GM19023 (cell line): ENCODE results near the gene FOXN3.

Source experiments
- ATAC-seq: cut with Tn5 transposase; IDR thresholded peaks from one replicate; pipeline ENCODE4 v1.9.1; 2021; ENCODE audit warnings: mild to moderate bottlenecking, moderate library complexity; ENCODE audit not compliant: unreplicated experiment

FOXN3 gene

DNA sequence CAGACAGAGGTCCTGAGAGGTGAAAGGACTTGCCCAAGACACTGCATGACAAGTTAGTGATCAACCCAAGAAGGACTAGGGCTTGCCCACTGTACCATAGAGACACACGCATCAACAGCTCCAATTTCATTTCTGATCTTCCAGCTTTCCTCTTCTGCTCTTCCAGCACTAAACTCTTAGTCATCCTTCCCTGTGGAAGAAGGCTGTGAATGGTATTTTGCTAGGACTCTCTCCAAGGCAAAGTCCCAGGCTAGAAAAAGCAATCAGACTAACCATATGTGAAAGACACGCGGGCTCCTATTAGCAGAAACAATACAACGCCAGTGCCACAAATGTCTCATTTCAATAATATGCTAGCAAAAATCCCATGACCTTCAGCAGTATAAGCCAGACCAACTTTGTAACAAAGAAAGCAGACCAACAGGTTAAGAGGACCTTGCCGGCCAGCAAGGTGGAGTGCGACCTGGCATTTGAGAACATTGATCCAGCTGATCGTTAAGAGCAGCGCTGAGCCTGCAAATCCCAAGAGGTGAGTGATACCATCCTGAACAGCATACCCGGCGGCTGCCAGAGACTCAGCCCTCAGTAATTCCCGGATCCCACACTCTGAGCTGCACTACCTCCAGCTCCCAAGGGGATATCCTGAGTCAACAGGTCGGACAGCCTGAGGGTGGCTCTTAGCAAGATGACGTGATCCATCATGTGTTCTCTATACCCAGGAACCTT is 132.5 kb downstream of the FOXN3 start:
- no peak for ATAC-seq

DNA sequence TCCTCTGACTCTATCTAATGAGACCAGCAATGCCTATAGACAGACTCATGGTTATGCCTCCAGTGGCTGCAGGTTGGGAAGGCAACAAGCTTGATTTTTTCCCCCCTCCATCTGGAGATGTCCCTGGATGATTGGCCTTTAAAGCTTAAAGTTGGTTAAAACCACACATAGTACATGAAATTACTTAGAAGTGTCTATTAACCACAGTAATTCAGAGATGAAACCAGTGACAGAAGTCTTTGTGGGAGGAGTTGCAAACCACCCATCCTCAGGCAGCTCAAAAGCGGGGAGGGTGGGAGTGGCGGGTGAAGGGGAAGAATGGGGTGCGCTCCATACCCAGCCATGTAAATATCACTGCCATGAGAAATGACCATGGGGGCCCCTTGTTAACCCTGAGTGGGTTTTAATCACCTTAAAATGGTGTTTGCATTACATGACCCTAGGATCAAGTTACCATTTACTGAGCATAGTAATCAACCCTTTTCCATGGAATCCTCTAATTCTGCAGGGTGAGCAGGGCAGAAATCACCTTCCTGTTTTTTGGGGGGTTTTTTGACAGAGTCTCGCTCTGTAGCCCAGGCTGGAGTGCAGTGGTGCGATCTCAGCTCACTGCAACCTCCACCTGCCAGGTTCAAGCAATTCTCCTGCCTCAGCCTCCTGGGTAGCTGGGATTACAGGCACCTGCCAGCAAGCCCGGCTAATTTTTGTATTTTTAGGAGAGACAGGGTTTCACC is 133.5 kb downstream of the FOXN3 start:
- no peak for ATAC-seq

DNA sequence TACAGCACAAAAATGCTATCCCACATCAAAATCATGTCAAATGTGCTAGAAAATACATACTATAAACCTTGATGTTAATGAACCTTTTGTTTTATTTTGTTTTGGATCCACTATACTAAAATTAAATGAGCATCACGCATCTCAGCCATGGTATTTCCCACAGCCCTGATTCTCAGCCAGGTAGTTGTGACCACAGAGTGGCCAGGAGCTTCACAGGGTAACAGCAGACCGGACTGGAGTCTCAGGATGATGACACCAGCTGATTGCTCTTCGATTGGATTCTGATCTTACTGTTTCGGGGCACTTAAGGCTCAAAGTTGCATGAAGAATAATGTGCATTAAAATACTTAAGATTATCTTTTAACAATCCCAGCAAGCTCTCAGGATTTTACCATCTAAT is 134.8 kb downstream of the FOXN3 start:
- no peak for ATAC-seq

GRCh38 chr14:89280600-89280999 is 136.4 kb downstream of the FOXN3 start:
- no peak for ATAC-seq

DNA sequence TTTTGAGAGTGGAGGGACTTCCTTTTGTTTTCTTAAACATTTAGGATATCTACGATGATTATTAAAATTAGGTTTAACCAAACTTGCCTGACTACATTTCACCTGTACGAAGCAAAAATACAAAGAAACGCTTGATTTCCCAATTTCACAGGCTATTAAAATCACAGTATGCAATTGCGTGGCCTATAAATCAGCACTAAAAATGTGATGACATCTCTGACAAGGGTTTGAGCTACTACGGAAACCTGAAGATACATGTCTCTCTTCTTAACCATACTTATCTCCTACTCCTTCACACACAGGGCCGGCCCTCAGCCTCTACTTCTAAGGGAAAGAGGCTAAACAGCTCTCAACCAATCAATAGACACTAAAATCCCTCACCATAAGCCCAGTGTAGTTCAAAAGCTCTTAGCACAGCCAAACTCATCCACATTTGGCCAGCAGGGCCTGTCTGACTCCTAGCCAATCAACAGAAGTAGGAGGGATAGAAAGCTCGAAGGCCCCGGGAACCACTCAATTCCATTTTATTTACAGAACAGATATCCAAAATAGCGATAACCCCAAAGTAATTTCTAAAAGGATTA is 137.3 kb downstream of the FOXN3 start:
- no peak for ATAC-seq

GRCh38 chr14:89277203-89277602 is 139.8 kb downstream of the FOXN3 start:
- no peak for ATAC-seq

- peak; percentile 95 for ATAC-seq
Measured at GRCh38 chr14:89276424-89276975, 140.5 kb downstream of the FOXN3 start.

GRCh38 chr14:89270439-89271227 is 146.4 kb downstream of the FOXN3 start:
- peak; percentile 47 for ATAC-seq

DNA sequence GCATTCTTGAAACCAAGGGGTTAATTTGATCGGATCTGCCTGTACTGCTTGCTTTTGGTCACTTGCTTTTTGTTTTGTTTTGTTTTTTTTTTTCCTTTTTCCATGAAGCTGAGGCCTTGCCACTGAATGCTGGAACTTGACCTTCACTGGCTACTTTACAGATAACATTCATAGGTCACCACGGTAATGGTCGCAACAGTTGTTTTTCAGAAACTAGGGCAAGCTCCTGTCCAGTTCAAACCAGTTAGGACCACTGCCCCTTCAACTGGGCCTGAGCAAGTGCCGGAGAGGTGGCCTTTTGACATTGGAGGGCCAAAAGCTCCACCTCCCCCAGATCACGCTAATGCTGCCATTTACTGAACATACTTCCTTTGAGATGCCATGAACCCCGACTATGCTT is 147.6 kb downstream of the FOXN3 start:
- no peak for ATAC-seq

DNA sequence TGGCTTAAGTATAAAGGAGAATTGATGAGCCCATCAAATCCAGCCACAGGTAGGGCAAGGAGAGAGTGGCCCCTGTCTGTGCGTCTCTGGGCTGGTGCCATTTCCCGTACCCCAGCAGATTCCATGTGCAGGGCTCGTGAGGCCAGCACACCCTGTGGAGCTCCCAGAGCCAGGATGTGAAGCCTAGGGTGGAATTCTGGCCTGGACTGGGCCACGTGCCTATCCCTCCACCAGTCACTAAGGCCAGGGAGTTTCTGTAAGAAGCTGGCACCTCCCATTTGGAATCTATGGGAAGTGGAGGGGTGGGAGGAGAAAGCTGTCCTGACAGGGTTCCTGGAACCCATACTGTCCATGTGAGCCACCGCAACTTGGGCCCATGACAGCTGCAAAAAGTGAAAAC is 148.5 kb downstream of the FOXN3 start:
- ATAC-seq: no peak

DNA sequence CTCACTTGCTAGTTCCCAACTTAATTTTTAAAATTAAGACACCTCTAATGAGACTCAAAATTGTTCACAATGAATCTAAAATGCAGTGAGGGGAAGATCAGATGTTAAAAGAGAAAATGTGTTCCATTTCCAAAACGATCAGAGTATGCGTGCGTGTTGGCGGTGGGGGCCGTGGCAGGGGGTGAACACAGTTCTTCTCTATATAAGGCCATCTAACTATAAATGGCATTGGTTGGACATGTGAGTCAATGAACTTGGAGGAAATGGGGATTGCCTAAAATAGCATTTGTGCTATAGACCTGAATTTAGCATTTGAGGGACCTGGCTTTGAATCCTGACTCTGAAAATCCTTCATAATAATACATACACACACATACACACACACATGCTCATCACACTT is 149.4 kb downstream of the FOXN3 start:
- no peak for ATAC-seq

- no peak for ATAC-seq
Measured at GRCh38 chr14:89267163-89267562, 149.9 kb downstream of the FOXN3 start.

- no peak for ATAC-seq
Measured at GRCh38 chr14:89266754-89267153, 150.3 kb downstream of the FOXN3 start.

- no peak for ATAC-seq
Measured at GRCh38 chr14:89265234-89265633, 151.8 kb downstream of the FOXN3 start.

- ATAC-seq: no peak
Measured at GRCh38 chr14:89264196-89264800, 152.7 kb downstream of the FOXN3 start.

DNA sequence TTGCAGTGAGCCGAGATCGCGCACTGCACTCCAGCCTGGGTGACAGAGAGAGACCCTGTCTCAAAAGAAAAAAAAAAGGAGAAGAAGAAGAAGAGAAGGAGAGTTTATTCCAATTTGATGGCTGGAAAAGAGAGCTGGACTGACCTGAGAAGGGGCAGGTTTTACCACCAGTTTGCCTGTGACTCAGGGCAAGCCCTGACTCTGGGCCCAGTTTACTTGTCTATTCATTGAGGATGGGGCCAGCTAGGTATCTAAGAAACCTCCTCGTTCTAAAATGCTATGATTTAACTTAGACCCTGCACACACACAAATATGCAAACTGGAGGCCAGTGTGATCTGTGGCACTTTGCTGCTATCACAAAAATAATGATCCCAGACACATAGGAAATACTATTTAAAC is 155.0 kb downstream of the FOXN3 start:
- ATAC-seq: no peak

- ATAC-seq: no peak
Measured at GRCh38 chr14:89260898-89261297, 156.1 kb downstream of the FOXN3 start.

GRCh38 chr14:89259951-89260609 is 157.0 kb downstream of the FOXN3 start:
- ATAC-seq: no peak

- ATAC-seq: no peak
Measured at GRCh38 chr14:89258728-89259273, 158.2 kb downstream of the FOXN3 start.

DNA sequence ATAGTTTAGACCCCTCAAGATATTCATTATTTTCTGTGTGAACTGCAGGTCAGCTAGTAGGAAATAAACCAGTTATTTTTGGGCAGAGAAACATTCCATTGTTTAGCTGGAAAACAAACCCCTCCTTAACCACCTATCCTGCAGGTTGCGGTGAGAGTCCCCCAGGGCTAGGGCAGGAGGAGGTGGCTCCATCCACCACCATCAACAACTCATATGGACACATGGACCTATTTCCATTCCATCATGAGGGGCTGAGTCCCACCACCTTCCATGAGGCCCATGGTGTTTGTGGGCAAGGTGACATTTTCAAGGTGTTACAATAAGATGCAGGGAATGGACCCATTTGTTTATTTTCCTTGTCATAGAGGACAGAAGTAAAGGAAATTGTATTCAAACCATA is 160.1 kb downstream of the FOXN3 start:
- no peak for ATAC-seq
